Osteocyte (in vitro differentiated cells): ENCODE data around the gene FOXD1. TPM values are rescaled to one million over a fixed set of nuclear protein-coding genes. Genes with fewer than 3 reads are reported as not detected.

Source experiments
- DNase-seq: peaks from one replicate; pipeline ENCODE4 v3.0.0; 2021; ENCODE audit warnings: mixed read lengths; ENCODE audit not compliant: unreplicated experiment; ENCODE audit errors: extremely low spot score
- H3K27ac Mint-ChIP-seq: one replicate; pipeline ENCODE4 v1.8.0; 2021; ENCODE audit warnings: mild to moderate bottlenecking, mixed read lengths; ENCODE audit not compliant: unreplicated experiment
- H3K27me3 Mint-ChIP-seq: one replicate; pipeline ENCODE4 v1.8.0; 2021; ENCODE audit warnings: mixed read lengths; ENCODE audit not compliant: unreplicated experiment
- H3K36me3 Mint-ChIP-seq: one replicate; pipeline ENCODE4 v1.8.0; 2021; ENCODE audit warnings: mixed read lengths; ENCODE audit not compliant: unreplicated experiment
- H3K4me1 Mint-ChIP-seq: one replicate; pipeline ENCODE4 v1.8.0; 2021; ENCODE audit warnings: mixed read lengths; ENCODE audit not compliant: unreplicated experiment
- H3K4me3 Mint-ChIP-seq: one replicate; pipeline ENCODE4 v1.8.0; 2021; ENCODE audit warnings: mild to moderate bottlenecking, moderate library complexity, mixed read lengths; ENCODE audit not compliant: unreplicated experiment
- H3K9me3 Mint-ChIP-seq: one replicate; pipeline ENCODE4 v1.8.0; 2021; ENCODE audit warnings: mixed read lengths; ENCODE audit not compliant: unreplicated experiment
- CTCF ChIP-seq: fragments of 200-600 bp; sonication (generic); IDR thresholded peaks from 2 replicates; pipeline ENCODE4 v1.5.0; 2021; ENCODE audit warnings: antibody characterized with exemption, mild to moderate bottlenecking, moderate library complexity
- total RNA-seq: library from RNA; stranded (reverse); gene quantifications from 2 replicates; pipeline ENCODE4 v1.2.1, GENCODE V29; 2021

Gene FOXD1
- total RNA-seq, 1 donor from 2014 or later: 64.1 TPM

DNA sequence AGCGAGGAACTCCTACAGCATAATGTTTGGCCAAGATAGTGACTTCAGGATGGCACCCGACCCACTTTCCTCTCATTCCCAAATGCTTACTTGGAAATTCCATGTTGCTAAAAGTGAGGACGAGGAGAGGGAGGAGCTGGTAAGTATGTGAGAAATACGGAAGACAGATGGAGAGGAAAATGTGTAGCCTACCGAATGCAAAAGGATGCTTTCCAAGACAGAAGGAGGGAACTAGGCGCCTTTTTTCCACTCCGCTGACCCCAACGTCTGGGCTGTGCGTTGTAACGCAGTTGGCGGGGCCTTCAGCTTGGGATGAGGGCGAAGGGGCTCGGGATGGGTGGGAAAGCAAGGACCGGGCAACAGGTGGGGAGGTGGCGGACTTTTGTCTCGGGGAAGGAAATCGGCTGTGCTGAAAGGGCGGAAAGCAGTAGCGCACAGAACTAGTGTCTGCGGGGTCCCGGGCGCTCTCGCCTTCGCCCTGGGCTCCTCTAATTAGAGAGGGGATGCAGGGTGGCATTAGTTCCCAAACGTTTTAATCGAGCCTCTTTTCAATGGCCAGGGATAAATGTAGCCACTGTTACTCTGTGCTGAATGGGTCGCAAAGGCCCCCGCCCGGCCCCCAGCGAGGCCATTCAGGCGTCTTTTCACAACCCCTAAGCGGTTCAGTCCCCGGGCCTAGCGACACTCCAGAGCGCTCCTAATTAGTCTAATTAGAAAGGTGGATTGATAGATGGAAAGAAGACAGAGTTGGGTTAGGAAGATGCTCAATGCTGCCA is 12.6 kb downstream of the FOXD1 start:
- TF ChIP-seq CTCF: no peak
- H3K4me1 Mint-ChIP-seq: peaks cover 48% of the 10 kb centered on the region
- peak overlapping the region; percentile 47 for H3K27ac Mint-ChIP-seq
- no peaks in the 10 kb centered on the region for H3K9me3 Mint-ChIP-seq
- peak overlapping the region; percentile 19 for H3K4me3 Mint-ChIP-seq
- no peaks in the 10 kb centered on the region for H3K36me3 Mint-ChIP-seq
- DNase-seq: no peak
- H3K27me3 Mint-ChIP-seq: peaks cover 6% of the 10 kb centered on the region

DNA sequence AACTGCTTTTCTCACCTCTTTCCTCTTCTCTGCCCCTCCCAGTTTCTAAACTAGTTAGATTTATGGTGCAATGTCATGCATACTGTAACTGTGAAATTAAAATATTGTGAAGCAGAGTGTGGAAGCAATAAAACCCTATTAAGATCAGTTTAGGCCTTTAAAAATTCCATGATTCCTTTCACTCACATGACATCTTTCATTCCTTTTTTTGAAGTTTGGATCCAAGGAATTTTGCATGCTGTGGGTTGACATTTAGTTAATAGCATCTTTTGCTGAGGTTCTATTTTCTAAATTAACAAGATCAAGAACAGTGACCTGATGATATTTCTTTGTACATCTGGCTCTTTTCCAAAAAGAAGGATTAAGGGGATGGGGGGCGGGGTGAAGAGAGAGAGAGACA is 13.7 kb downstream of the FOXD1 start:
- H3K9me3 Mint-ChIP-seq: no peaks in the 10 kb centered on the region
- TF ChIP-seq CTCF: no peak
- no peak overlapping the region for H3K4me3 Mint-ChIP-seq
- DNase-seq: no peak
- peaks cover 40% of the 10 kb centered on the region for H3K4me1 Mint-ChIP-seq
- no peak overlapping the region for H3K27ac Mint-ChIP-seq
- no peaks in the 10 kb centered on the region for H3K36me3 Mint-ChIP-seq
- peaks cover 6% of the 10 kb centered on the region for H3K27me3 Mint-ChIP-seq

DNA sequence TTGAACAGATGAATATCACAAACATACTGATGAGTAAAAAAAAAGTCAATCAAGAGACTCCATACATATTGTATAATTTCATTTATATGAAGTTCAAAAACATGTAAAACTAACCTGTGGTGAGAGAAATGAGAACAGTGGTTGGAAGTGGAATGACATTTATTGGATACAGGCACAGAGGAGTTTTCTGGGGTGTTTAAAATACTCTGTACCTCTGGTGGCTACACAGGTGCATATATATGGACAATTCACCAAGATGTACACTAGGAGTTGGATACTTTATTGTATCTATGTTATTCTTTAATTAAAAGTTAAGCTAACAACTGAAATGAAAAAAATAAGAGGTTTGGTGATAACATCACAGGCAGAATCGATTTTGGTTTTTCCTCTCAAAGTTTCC is 14.1 kb downstream of the FOXD1 start:
- no peak for DNase-seq
- Mint-ChIP-seq H3K9me3 (no peaks in the 10 kb centered on the region), H3K27ac (no peak overlapping the region), H3K36me3 (no peaks in the 10 kb centered on the region), H3K27me3 (peaks cover 6% of the 10 kb centered on the region), H3K4me3 (no peak overlapping the region), H3K4me1 (peaks cover 40% of the 10 kb centered on the region)
- TF ChIP-seq CTCF: no peak

- H3K27me3 Mint-ChIP-seq: peaks cover 6% of the 10 kb centered on the region
Measured at GRCh38 chr5:73433982-73434342, 14.6 kb downstream of the FOXD1 start.

More at GRCh38 chr5:73433982-73434342, 14.6 kb downstream of the FOXD1 start:
- H3K4me1 Mint-ChIP-seq: peaks cover 38% of the 10 kb centered on the region
- H3K9me3 Mint-ChIP-seq: no peaks in the 10 kb centered on the region
- H3K27ac Mint-ChIP-seq: no peak overlapping the region
- no peak for TF ChIP-seq CTCF
- H3K4me3 Mint-ChIP-seq: no peak overlapping the region
- H3K36me3 Mint-ChIP-seq: no peaks in the 10 kb centered on the region
- no peak for DNase-seq
